ENCODE results near the gene CCDC171.

The CCDC171 gene

GRCh38 chr9:16002816-16003215 lies 450.0 kb downstream of the CCDC171 start:
- Histone ChIP-seq H3K4me3 (ENCODE audit: low read depth in 1 of 2, low read length in 2 of 2) (no peak overlapping the region), H3K9ac (ENCODE audit: low read depth in 1 of 2, low read length in 2 of 2) (no peak overlapping the region), H3K27ac (ENCODE audit: low read depth, low read length) (no peak overlapping the region), H3K4me1 (ENCODE audit: control insufficient read depth in 1 of 2, insufficient read depth in 2 of 2, low read length in 2 of 2) (no peaks in the 10 kb centered on the region), H3K9me3 (ENCODE audit: control insufficient read depth in 1 of 2, low read length in 2 of 2) (no peaks in the 10 kb centered on the region), H3K27me3 (ENCODE audit: control insufficient read depth in 1 of 2, insufficient read depth in 2 of 2, low read length in 2 of 2) (no peaks in the 10 kb centered on the region), H3K36me3 (ENCODE audit: control insufficient read depth in 1 of 2, insufficient read depth in 2 of 2, low read length in 2 of 2) (no peaks in the 10 kb centered on the region)

- Histone ChIP-seq H3K9ac (ENCODE audit: low read depth in 1 of 2, low read length in 2 of 2) (no peak overlapping the region), H3K27ac (ENCODE audit: low read depth, low read length) (no peak overlapping the region), H3K4me1 (ENCODE audit: control insufficient read depth in 1 of 2, insufficient read depth in 2 of 2, low read length in 2 of 2) (no peaks in the 10 kb centered on the region), H3K36me3 (ENCODE audit: control insufficient read depth in 1 of 2, insufficient read depth in 2 of 2, low read length in 2 of 2) (no peaks in the 10 kb centered on the region), H3K4me3 (ENCODE audit: low read depth in 1 of 2, low read length in 2 of 2) (no peak overlapping the region), H3K27me3 (ENCODE audit: control insufficient read depth in 1 of 2, insufficient read depth in 2 of 2, low read length in 2 of 2) (no peaks in the 10 kb centered on the region), H3K9me3 (ENCODE audit: control insufficient read depth in 1 of 2, low read length in 2 of 2) (no peaks in the 10 kb centered on the region)
Observed at GRCh38 chr9:16003785-16004184, 450.9 kb downstream of the CCDC171 start.

DNA sequence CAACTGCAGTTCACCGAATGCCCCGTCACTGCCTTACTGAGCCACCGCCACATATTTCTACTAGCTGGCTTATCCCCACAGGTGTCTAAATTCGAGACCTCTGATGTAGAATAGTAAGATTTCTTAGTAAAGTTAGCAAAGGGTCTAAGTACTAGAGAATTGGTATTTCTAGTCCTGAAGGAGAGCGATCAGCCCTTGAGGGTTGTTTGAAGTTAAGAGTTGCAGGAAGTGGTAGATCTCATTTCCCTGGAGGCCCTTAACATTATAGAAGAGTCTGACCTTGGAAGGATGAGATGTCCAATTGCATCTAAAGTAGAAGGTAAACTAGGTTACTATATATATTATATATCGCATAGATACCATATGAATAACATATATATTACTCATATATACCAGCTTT lies 451.8 kb downstream of the CCDC171 start:
- H3K27me3 ChIP-seq (ENCODE audit: control insufficient read depth in 1 of 2, insufficient read depth in 2 of 2, low read length in 2 of 2): no peaks in the 10 kb centered on the region
- no peak overlapping the region for H3K27ac ChIP-seq (ENCODE audit: low read depth, low read length)
- no peaks in the 10 kb centered on the region for H3K4me1 ChIP-seq (ENCODE audit: control insufficient read depth in 1 of 2, insufficient read depth in 2 of 2, low read length in 2 of 2)
- H3K4me3 ChIP-seq (ENCODE audit: low read depth in 1 of 2, low read length in 2 of 2): no peak overlapping the region
- no peak overlapping the region for H3K9ac ChIP-seq (ENCODE audit: low read depth in 1 of 2, low read length in 2 of 2)
- H3K9me3 ChIP-seq (ENCODE audit: control insufficient read depth in 1 of 2, low read length in 2 of 2): no peaks in the 10 kb centered on the region
- no peaks in the 10 kb centered on the region for H3K36me3 ChIP-seq (ENCODE audit: control insufficient read depth in 1 of 2, insufficient read depth in 2 of 2, low read length in 2 of 2)

DNA sequence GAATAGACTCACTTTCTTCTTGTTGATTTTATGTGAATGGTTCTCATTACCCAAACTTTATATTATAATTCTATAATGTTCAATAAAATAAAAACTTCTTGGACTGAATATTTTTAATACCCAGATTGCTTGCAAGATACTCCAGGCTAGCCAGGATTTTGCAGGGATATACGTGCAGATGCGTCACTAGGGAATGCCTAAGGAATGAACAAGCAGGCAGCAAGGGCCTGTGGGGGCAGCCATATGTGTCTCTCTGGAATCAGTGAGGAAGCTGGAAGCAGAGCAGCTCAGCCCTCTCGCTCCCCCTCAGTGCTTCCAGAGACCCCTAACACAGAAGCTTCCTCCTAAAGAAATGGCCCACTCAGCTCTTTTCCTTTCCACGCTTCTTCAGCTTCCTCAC lies 457.4 kb downstream of the CCDC171 start:
- no peak overlapping the region for H3K4me3 ChIP-seq (ENCODE audit: low read depth in 1 of 2, low read length in 2 of 2)
- no peak overlapping the region for H3K27ac ChIP-seq (ENCODE audit: low read depth, low read length)
- H3K9me3 ChIP-seq (ENCODE audit: control insufficient read depth in 1 of 2, low read length in 2 of 2): no peaks in the 10 kb centered on the region
- H3K4me1 ChIP-seq (ENCODE audit: control insufficient read depth in 1 of 2, insufficient read depth in 2 of 2, low read length in 2 of 2): no peaks in the 10 kb centered on the region
- H3K36me3 ChIP-seq (ENCODE audit: control insufficient read depth in 1 of 2, insufficient read depth in 2 of 2, low read length in 2 of 2): no peaks in the 10 kb centered on the region
- no peak overlapping the region for H3K9ac ChIP-seq (ENCODE audit: low read depth in 1 of 2, low read length in 2 of 2)
- H3K27me3 ChIP-seq (ENCODE audit: control insufficient read depth in 1 of 2, insufficient read depth in 2 of 2, low read length in 2 of 2): no peaks in the 10 kb centered on the region

DNA sequence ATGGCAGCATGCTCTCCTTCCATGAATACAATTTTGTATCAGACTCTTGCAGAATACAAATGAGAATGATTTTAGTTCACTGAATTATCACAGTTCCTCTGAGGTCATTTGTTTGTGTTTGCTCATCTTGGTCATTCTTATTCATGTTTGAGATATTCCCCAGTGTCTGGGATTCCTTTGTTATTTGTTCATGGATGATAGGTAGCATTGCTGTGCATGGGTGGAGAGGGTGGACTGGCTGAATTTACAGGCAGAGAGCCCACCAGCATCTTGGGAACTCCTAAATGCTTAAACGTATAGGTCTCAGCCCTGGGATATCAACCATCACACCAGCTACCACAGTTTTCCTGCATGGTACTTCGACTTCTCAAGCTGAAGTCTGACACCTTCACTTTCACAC lies 459.8 kb downstream of the CCDC171 start:
- no peak overlapping the region for H3K4me3 ChIP-seq (ENCODE audit: low read depth in 1 of 2, low read length in 2 of 2)
- no peaks in the 10 kb centered on the region for H3K36me3 ChIP-seq (ENCODE audit: control insufficient read depth in 1 of 2, insufficient read depth in 2 of 2, low read length in 2 of 2)
- no peak overlapping the region for H3K27ac ChIP-seq (ENCODE audit: low read depth, low read length)
- no peaks in the 10 kb centered on the region for H3K4me1 ChIP-seq (ENCODE audit: control insufficient read depth in 1 of 2, insufficient read depth in 2 of 2, low read length in 2 of 2)
- peaks cover under 1 to 2% of the 10 kb centered on the region in 2 donors for H3K9me3 ChIP-seq (ENCODE audit: control insufficient read depth in 1 of 2, low read length in 2 of 2)
- no peak overlapping the region for H3K9ac ChIP-seq (ENCODE audit: low read depth in 1 of 2, low read length in 2 of 2)
- no peaks in the 10 kb centered on the region for H3K27me3 ChIP-seq (ENCODE audit: control insufficient read depth in 1 of 2, insufficient read depth in 2 of 2, low read length in 2 of 2)

DNA sequence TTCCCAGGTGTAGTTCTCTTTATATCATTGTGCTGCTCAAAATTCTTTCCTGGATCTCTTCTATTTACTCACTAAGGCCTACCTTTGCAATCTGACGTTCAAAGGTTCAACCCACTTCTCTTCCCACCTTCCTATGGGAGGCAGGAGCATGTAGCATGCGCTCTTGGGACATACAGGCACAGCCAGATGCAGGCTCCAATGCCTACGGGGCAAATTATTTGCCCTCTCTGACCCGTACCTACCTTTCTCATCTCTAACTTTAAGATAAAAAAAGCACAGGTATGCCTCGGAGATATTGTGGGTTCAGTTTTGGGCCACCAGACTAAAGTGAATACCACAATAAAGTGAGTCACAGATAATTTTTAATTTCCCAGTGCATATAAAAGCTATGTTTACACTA lies 460.5 kb downstream of the CCDC171 start:
- no peaks in the 10 kb centered on the region for H3K4me1 ChIP-seq (ENCODE audit: control insufficient read depth in 1 of 2, insufficient read depth in 2 of 2, low read length in 2 of 2)
- H3K36me3 ChIP-seq (ENCODE audit: control insufficient read depth in 1 of 2, insufficient read depth in 2 of 2, low read length in 2 of 2): no peaks in the 10 kb centered on the region
- H3K9me3 ChIP-seq (ENCODE audit: control insufficient read depth in 1 of 2, low read length in 2 of 2): peaks cover 4 to 5% of the 10 kb centered on the region in 2 donors
- no peaks in the 10 kb centered on the region for H3K27me3 ChIP-seq (ENCODE audit: control insufficient read depth in 1 of 2, insufficient read depth in 2 of 2, low read length in 2 of 2)
- H3K9ac ChIP-seq (ENCODE audit: low read depth in 1 of 2, low read length in 2 of 2): no peak overlapping the region
- H3K27ac ChIP-seq (ENCODE audit: low read depth, low read length): no peak overlapping the region
- H3K4me3 ChIP-seq (ENCODE audit: low read depth in 1 of 2, low read length in 2 of 2): no peak overlapping the region

- Histone ChIP-seq H3K9me3 (ENCODE audit: control insufficient read depth in 1 of 2, low read length in 2 of 2) (peaks cover 4 to 8% of the 10 kb centered on the region in 2 donors), H3K27ac (ENCODE audit: low read depth, low read length) (no peak overlapping the region), H3K27me3 (ENCODE audit: control insufficient read depth in 1 of 2, insufficient read depth in 2 of 2, low read length in 2 of 2) (no peaks in the 10 kb centered on the region), H3K4me1 (ENCODE audit: control insufficient read depth in 1 of 2, insufficient read depth in 2 of 2, low read length in 2 of 2) (no peaks in the 10 kb centered on the region), H3K36me3 (ENCODE audit: control insufficient read depth in 1 of 2, insufficient read depth in 2 of 2, low read length in 2 of 2) (no peaks in the 10 kb centered on the region), H3K4me3 (ENCODE audit: low read depth in 1 of 2, low read length in 2 of 2) (no peak overlapping the region), H3K9ac (ENCODE audit: low read depth in 1 of 2, low read length in 2 of 2) (no peak overlapping the region)
Observed at GRCh38 chr9:16013826-16014225, 461.0 kb downstream of the CCDC171 start.

DNA sequence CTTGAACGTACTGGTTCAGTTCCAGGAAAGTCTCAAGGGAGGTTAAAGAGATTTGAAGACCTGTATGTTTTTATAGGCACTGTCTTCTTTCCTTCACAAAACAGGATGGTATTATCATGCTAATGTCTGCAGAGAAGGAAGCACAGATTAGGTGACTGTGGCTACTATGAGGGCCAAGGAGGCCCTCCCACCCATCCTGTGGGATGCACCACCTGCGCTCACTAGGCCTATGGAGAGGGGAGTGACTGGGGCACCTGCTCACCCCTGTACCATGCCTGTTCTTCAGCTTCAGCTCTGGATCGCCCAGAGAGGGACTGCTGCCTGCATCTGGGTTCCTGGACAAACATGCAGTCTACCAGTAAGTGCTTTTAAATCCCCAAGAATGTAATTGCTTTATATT lies 469.4 kb downstream of the CCDC171 start:
- H3K4me3 ChIP-seq (ENCODE audit: low read depth in 1 of 2, low read length in 2 of 2): no peak overlapping the region

DNA sequence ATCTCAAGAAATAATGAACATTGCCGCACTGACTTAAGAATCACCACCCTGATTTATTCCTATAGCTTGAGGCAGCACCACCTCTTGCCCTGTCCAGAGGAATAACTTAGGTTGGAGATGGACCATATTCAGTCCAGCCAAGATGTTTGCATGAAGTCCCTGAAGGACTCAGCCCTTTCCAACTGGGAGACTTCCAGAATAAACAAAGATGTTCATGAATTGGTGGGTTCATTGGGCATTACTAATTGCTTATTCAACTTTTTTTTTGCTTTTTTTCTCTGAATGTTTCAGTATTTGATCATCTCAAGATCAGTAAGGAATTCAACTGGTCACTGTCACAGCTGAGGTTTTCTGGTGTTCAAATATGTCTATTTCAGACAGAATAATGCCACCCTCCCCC lies 470.6 kb downstream of the CCDC171 start:
- H3K9me3 ChIP-seq (ENCODE audit: control insufficient read depth in 1 of 2, low read length in 2 of 2): peaks cover 0 to 2% of the 10 kb centered on the region in 2 donors
- no peaks in the 10 kb centered on the region for H3K36me3 ChIP-seq (ENCODE audit: control insufficient read depth in 1 of 2, insufficient read depth in 2 of 2, low read length in 2 of 2)
- no peak overlapping the region for H3K4me3 ChIP-seq (ENCODE audit: low read depth in 1 of 2, low read length in 2 of 2)
- H3K9ac ChIP-seq (ENCODE audit: low read depth in 1 of 2, low read length in 2 of 2): no peak overlapping the region
- no peaks in the 10 kb centered on the region for H3K27me3 ChIP-seq (ENCODE audit: control insufficient read depth in 1 of 2, insufficient read depth in 2 of 2, low read length in 2 of 2)
- H3K4me1 ChIP-seq (ENCODE audit: control insufficient read depth in 1 of 2, insufficient read depth in 2 of 2, low read length in 2 of 2): no peaks in the 10 kb centered on the region
- no peak overlapping the region for H3K27ac ChIP-seq (ENCODE audit: low read depth, low read length)

More for the DNA sequence above, 469.4 kb downstream of the CCDC171 start:
- no peak overlapping the region for H3K9ac ChIP-seq (ENCODE audit: low read depth in 1 of 2, low read length in 2 of 2)
- peaks cover 4 to 6% of the 10 kb centered on the region in 2 donors for H3K9me3 ChIP-seq (ENCODE audit: control insufficient read depth in 1 of 2, low read length in 2 of 2)
- no peaks in the 10 kb centered on the region for H3K27me3 ChIP-seq (ENCODE audit: control insufficient read depth in 1 of 2, insufficient read depth in 2 of 2, low read length in 2 of 2)
- H3K36me3 ChIP-seq (ENCODE audit: control insufficient read depth in 1 of 2, insufficient read depth in 2 of 2, low read length in 2 of 2): no peaks in the 10 kb centered on the region
- no peaks in the 10 kb centered on the region for H3K4me1 ChIP-seq (ENCODE audit: control insufficient read depth in 1 of 2, insufficient read depth in 2 of 2, low read length in 2 of 2)
- no peak overlapping the region for H3K27ac ChIP-seq (ENCODE audit: low read depth, low read length)

Data from duodenal mucosa (tissue), 2 donors.